ENCODE results near the gene PLXNB3.

The PLXNB3 gene

DNA sequence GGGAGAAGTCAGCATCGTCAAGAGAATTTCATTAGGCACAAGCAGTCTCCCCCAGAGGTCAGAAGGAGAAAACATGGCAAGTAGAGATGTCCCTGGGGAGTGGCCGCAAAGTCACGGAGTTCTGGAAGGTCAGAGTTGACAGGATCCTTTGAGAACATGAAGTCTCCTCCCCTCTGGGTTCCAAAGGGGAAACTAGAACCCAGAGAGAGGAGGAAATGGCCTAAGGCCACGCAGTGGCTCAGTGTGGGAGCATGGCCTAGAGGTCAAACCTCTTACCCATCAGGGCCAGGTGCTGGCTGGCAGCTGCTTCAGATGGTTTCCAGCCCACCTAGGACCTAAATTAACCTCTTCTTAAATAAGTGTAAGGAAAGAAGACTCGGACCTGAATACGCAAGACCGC lies 29.2 kb downstream of the PLXNB3 start:
- TF ChIP-seq POLR2A (IDR thresholded peaks at IDR 0.05; ENCODE audit: low read depth, low read length) = no peak
- FAIRE-seq (no peak), DNase-seq (ENCODE audit: insufficient read length, low spot score) (no peak)

DNA sequence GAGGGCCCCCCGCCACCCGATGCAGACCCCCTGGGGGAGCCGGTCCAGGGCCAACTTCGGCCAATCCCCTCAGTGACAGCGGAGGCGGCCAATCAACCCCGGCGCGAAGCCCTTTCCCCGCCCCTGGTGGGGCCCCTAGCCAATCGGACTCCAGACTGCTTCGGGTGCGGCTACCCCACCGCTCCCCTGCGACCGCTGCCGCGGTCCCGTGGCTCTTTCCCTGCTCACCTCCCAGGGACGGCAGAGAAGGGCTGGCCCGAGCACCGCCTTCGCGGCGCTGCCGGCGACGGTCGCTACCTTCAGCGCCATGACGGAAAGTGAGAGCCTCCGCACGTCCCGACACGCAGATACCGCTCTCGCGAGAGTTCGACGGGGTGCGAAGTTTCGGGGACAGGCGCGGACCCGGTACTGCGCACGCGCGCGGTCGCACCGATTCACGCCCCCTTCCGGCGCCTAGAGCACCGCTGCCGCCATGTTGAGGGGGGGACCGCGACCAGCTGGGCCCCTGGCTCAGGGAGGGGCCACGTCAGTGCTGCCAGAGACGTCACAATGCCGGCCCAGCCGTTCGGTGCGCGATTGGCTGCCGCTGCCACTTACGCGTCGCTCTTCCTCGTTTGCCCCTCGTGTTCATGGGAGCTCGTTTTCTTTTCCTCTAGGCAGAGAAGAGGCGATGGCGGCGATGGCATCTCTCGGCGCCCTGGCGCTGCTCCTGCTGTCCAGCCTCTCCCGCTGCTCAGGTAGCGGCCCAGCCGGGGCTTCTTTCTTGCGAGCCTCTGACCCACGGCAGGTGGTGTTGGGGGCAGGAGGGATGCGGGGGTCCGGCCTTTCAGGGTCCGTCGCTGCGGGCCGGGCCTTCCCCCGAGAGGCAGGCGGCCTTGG lies 30.2 kb downstream of the PLXNB3 start, which contains the start of the genes IDH3G and SSR4:
IDH3G (minus strand) TSS at position 358 of the 879 bp plus-strand sequence; CDS start at position 309, 49 bp downstream.
SSR4 (plus strand) TSS at position 651 of the 879 bp plus-strand sequence; CDS start at position 671, 20 bp downstream.
- peak; percentile 57 for TF ChIP-seq POLR2A (IDR thresholded peaks at IDR 0.05; ENCODE audit: low read depth, low read length)
- DNase-seq (ENCODE audit: insufficient read length, low spot score) (peak; percentile 96), FAIRE-seq (peak; percentile 83)

DNA sequence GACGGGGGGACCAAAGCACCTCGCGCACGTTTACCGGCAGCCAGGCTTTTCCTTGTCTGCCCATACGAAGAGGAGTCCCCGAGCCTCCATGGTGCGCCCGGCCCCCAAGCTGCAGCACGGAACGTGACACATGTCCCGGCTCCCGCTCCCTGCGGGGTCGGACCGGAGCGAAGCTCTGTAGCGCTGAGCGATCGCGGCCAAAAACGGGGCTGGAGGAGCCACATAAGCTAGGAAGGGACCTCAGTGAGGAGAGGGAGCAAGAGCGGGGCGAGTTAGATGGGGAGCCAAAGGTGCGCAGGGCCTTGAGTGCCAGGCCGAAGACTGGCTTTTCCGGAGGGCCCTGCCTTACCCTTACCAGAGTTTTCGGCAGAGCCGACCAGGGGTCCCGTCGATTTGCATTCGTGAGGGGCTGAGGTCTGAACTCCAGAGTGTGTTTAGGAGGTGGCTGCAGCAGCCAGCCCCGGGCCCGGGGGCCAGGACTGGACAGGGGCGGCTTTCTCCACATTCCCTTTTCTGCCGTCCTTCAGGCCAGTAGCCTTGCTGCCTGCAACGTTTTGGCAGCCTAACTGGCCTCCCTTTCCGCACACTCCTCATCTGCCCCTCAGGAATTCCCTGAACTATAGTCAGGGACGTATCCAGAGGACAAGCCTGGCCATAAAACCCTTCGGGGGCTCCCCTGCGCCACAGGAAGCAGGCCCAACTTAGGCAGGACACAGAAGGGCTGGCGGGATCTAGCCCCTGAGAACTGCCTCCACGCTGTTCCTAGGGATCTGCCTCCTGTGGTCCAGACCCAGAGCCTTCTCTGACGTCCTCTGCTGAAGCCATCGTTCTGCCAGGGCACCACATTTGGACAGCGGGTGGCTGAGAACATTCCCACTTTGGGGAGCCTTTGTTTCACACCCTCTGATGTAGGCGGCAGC lies 31.1 kb downstream of the PLXNB3 start:
- FAIRE-seq (no peak), DNase-seq (ENCODE audit: insufficient read length, low spot score) (no peak)
- TF ChIP-seq POLR2A (IDR thresholded peaks at IDR 0.05; ENCODE audit: low read depth, low read length) = no peak

DNA sequence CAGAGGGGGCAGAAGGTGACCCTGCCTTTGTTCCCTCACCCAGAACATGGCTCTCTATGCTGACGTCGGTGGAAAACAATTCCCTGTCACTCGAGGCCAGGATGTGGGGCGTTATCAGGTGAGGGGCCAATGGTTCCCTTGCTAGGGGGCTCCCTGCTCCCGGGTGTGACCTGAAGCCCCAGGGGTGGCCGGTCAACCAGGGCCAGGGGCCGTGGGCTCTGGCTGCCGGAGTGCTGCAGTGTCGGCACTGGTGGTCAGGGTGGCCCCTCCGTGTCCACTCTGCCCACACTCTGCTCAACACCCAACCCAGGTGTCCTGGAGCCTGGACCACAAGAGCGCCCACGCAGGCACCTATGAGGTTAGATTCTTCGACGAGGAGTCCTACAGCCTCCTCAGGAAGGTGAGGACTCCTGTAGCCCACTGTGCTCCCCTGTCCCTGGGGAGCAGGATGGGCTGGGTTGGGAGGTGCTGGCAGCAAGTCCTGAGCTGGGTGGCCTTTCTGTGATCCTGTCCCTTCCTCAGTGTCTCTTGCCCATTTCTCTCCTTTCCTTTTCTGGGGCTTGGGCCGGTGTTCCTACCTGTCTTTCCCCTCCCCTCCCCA lies 33.5 kb downstream of the PLXNB3 start:
- no peak for FAIRE-seq
- no peak for DNase-seq (ENCODE audit: insufficient read length, low spot score)
- no peak for TF ChIP-seq POLR2A (IDR thresholded peaks at IDR 0.05; ENCODE audit: low read depth, low read length)

DNA sequence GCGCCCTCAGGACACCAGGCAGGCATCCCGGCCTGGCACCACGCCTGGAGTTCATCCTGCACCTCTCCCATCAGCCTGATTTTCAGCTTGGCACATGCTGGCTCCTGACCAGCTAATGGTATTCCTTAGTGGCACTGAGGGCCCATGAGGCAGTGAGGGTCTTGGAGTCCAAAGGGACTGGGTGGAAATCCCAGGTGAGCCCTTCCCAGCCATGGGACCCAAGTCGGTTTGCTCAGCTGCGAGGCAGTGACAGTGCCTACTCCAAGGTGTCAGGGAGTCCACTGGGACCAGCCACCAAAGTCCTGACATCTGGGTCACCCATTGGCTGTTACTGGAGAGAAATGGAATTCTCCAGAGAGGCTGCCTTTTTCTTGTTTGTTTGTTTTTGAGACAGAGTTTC lies 35.3 kb downstream of the PLXNB3 start:
- TF ChIP-seq POLR2A (IDR thresholded peaks at IDR 0.05; ENCODE audit: low read depth, low read length) = no peak
- FAIRE-seq = no peak
- no peak for DNase-seq (ENCODE audit: insufficient read length, low spot score)

DNA sequence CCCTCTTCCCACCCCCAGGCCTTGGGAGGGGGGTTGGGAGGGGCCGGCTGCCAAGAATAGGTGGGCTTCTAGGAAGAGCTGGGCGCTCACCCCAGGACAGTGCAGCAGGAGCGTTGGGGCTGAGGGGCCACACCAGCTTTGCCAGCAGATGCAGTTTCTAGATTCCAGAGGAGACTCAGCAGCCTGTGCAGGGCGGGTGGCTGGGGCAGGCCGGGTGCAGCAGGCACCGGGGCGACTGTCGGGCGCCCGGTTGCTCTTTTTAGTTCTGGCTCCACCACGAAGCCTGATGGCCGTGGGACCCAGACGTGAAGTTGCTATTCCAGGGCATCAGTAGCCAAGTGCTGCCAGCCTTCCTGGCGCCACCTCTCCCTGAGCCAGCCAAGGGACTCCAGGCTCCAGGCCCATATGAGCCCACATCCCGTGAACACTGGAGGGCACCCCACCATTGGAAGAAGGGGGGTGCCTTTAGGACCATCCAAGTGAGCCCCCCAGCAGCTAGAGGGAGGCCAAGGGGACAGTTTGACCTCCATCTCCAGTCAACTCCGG lies 36.2 kb downstream of the PLXNB3 start:
- FAIRE-seq (no peak), DNase-seq (ENCODE audit: insufficient read length, low spot score) (no peak)
- TF ChIP-seq POLR2A (IDR thresholded peaks at IDR 0.05; ENCODE audit: low read depth, low read length) = no peak

DNA sequence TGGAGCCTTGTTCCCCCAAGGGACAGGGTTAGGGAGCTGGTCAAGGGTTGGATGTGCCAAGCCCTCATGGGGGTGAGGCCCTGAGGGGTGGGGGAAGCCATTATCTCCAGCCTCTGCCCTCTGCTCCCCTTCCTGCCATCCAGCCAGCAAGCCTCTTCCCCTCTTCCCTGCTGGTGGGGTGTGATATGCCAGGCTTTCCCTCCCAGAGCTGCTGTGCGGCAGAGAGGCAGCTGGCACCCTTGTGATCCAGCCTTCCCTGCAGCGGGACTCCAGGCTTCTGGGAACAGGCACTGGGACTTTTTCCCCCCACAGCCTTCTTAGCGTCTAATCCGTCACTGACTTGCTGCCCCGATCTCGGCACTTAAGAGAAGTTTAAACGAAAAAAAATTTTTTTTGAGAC lies 36.7 kb downstream of the PLXNB3 start:
- FAIRE-seq = no peak
- DNase-seq (ENCODE audit: insufficient read length, low spot score) = no peak
- no peak for TF ChIP-seq POLR2A (IDR thresholded peaks at IDR 0.05; ENCODE audit: low read depth, low read length)

DNA sequence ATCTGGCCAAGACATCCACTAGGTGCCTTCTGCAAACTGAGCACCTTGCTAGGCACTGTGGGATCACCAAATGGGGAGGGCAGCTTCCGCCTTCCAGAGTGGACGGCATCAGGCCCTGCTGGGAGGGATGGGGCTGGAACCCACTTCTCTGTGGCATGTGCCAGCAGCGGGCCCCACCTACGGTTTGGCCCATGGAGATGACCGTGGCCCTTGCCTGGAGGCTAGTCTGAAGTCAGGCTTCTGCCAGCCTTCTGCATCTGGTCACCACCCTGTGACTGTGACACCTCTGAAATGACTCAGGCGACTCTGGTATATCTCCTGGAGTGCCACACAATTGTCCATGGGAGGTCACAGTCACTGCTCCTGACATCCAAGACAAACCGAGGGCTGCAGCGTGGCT lies 37.6 kb downstream of the PLXNB3 start:
- no peak for FAIRE-seq
- no peak for TF ChIP-seq POLR2A (IDR thresholded peaks at IDR 0.05; ENCODE audit: low read depth, low read length)

DNA sequence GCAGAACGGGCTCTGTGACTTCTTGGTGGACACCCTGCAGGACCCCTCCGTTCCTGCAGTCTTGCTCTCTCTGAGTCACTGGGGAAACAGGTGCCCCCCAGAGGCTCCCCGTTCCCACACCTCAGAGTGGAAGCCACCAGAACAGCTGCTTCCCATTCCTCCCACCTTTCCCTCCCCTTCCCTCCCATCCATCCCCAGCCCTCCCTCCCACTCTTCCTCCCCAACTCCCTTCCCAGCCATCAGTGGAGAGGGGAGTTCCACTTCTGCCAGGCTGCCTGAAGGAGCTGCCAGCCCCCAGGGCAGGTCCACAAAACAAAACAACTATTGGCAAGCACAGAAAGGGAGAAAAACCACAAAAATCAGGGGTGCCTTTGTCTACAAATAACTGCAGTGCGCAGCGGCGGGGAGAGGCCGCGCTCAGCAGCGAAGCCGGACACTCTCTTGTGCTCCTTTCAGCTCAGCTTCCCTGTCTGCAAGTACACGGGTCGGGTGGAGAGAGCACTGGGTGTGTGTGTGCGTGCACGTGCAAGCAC lies 38.5 kb downstream of the PLXNB3 start:
- DNase-seq (ENCODE audit: insufficient read length, low spot score) (no peak), FAIRE-seq (no peak)
- no peak for TF ChIP-seq POLR2A (IDR thresholded peaks at IDR 0.05; ENCODE audit: low read depth, low read length)

More for the DNA sequence above, 37.6 kb downstream of the PLXNB3 start:
- DNase-seq (ENCODE audit: insufficient read length, low spot score) = no peak

DNA sequence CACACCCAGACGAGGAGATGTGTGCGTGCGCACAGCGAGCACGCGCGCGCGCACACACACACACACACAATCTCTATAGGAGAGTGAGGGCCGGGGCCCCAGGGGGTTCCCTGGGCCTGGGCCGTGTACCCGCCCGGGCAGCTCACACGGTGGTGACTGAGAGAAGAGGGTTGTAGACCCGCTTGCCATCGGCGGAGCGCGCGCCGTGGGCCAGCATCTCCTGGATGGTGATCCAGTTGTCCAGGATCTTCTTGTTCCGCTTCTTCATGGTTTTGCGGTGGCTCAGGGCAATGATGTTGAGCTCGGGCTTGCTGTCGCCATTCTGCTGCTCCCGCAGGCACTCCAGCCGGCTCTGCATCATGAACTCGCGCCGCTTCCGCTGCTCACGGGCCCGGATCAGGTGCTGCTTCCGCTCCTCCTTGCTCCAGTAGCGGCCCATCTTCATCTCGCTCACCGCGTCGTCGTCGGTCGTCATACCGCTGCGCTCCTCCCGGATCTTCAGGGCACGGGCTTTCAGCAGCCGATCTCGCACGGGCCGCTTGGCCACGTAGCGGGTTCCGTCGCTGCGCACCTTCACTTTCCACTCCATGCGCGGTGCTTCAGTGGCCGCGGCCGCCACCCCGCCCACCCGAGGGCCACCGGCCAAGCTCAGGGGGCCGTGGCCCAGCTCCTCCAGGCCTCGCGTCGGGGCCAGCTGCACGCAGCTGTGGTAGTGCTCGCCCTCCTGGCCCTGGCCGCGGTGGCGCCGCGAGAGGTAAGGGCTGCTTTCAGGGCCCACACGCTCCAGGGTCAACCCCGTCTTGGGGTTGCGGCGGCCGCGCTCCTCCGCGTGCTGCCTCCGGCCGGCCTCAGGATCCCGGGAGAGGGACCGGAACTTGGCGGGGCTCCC lies 39.4 kb downstream of the PLXNB3 start:
- no peak for FAIRE-seq
- TF ChIP-seq POLR2A (IDR thresholded peaks at IDR 0.05; ENCODE audit: low read depth, low read length) = no peak
- no peak for DNase-seq (ENCODE audit: insufficient read length, low spot score)

DNA sequence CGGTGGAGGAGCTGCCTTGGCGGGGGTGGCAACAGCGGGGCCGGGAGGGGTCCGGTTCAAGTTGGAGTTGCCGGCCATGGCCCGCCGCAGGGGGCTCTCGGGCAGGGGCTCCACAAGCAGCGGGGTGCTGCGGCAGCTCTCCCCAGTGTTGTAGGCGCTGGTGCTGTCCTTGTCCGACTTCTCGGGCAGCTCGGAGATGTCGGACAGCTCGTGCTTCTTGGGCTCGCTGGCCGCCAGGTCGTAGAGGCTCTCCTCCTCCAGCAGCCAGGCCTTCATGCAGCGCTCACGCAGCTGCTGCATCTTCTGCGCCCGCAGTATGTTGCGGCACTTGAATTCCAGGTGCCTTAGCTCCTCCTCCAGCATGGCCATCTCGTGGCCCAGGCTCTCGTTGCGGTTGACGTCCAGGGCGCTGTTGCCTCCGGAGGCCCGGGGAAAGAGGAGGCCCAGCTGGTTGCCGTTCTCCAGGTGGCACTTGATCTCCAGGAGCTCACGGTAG lies 40.1 kb downstream of the PLXNB3 start:
- no peak for FAIRE-seq
- DNase-seq (ENCODE audit: insufficient read length, low spot score) = no peak
- no peak for TF ChIP-seq POLR2A (IDR thresholded peaks at IDR 0.05; ENCODE audit: low read depth, low read length)

DNA sequence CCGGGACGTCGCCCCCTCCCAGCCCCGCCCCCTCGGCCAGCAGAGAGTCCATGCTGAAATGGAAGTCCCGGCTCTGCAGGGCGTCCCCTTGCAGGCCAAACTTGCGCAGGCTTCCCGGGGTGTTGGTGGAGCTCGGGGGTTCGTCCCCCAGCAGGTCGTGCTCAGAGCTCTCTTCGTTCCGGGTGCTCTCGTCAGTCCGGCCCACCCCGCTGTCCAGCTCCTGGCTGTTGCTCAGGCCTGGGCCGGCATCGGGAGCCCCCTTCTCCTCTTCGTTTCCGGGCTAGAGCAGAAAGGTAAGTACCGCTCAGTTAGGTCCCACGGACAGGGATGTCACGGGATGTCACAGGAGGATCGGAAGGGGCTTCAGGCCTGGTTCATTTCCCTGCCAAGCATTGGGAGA lies 40.6 kb downstream of the PLXNB3 start:
- DNase-seq (ENCODE audit: insufficient read length, low spot score) (no peak), FAIRE-seq (no peak)
- no peak for TF ChIP-seq POLR2A (IDR thresholded peaks at IDR 0.05; ENCODE audit: low read depth, low read length)
